ENCODE data around the gene KIF16B. TPM values are rescaled to one million over a fixed set of nuclear protein-coding genes. Genes with fewer than 3 reads are reported as not detected.
A peak's percentile ranks its signal among the peaks of the same experiment; 100 is the strongest.

KIF16B gene
- total and polyA plus RNA-seq, 8 donors = 5.0 to 59.8 (median 24.2) TPM

GRCh38 chr20:16608277-16608650, 35.0 kb upstream of the KIF16B start:
- 61 to 76% (median 66%) methylated on average over 2 of the region's 2 CpGs for WGBS, 5 donors
- H3K27ac ChIP-seq = no peak overlapping the region
- TF ChIP-seq CTCF (IDR thresholded peaks at IDR 0.05) = no peak
- no peak for TF ChIP-seq POLR2A (IDR thresholded peaks at IDR 0.05)
- intact Hi-C loops (cut with DNase I; ENCODE audit: low total_unique reads) = no loop called here
- H3K9me3 ChIP-seq = no peaks in the 10 kb centered on the region
- peak in 1 of 2 donors; percentile 16 for DNase-seq
- H3K4me3 ChIP-seq = no peak overlapping the region
- H3K4me1 ChIP-seq = peaks cover 0 to 11% (median 4%) of the 10 kb centered on the region in 4 donors
- H3K27me3 ChIP-seq = no peaks in the 10 kb centered on the region
- no peaks in the 10 kb centered on the region for H3K36me3 ChIP-seq

GRCh38 chr20:16607364-16608276, 34.4 kb upstream of the KIF16B start:
- H3K27me3 ChIP-seq = peaks cover 0 to under 1% (median 0%) of the 10 kb centered on the region in 3 donors
- WGBS, 5 donors = 34 to 51% (median 42%) methylated on average over 12 of the region's 12 CpGs
- H3K4me1 ChIP-seq = peaks cover 0 to 11% (median 4%) of the 10 kb centered on the region in 4 donors
- no peak for TF ChIP-seq CTCF (IDR thresholded peaks at IDR 0.05)
- TF ChIP-seq POLR2AphosphoS5 (IDR thresholded peaks at IDR 0.05) = no peak
- TF ChIP-seq POLR2A (IDR thresholded peaks at IDR 0.05) = no peak
- H3K36me3 ChIP-seq = no peaks in the 10 kb centered on the region
- DNase-seq = peak in 1 of 2 donors; percentile 42
- intact Hi-C loops (cut with DNase I; ENCODE audit: low total_unique reads) = no loop called here
- H3K4me3 ChIP-seq = no peak overlapping the region
- no peak overlapping the region for H3K27ac ChIP-seq
- no peaks in the 10 kb centered on the region for H3K9me3 ChIP-seq

- 90 to 97% (median 97%) methylated on average over 3 of the region's 3 CpGs for WGBS, 5 donors
- H3K36me3 ChIP-seq = no peaks in the 10 kb centered on the region
- H3K9me3 ChIP-seq = no peaks in the 10 kb centered on the region
- peaks cover 0 to 6% (median 0%) of the 10 kb centered on the region in 3 donors for H3K27me3 ChIP-seq
- DNase-seq = no peak
- H3K27ac ChIP-seq = no peak overlapping the region
- H3K4me1 ChIP-seq = peaks cover 0 to 11% (median 4%) of the 10 kb centered on the region in 4 donors
- intact Hi-C loops (cut with DNase I; ENCODE audit: low total_unique reads) = no loop called here
- TF ChIP-seq CTCF (IDR thresholded peaks at IDR 0.05) (no peak), EP300 (IDR thresholded peaks at IDR 0.05) (no peak), POLR2AphosphoS5 (IDR thresholded peaks at IDR 0.05) (no peak), POLR2A (IDR thresholded peaks at IDR 0.05) (no peak)
- no peak overlapping the region for H3K4me3 ChIP-seq
Observed at GRCh38 chr20:16606468-16607070, 33.3 kb upstream of the KIF16B start.

- no peaks in the 10 kb centered on the region for H3K36me3 ChIP-seq
- 54 to 82% (median 78%) methylated on average over 2 of the region's 2 CpGs for WGBS, 5 donors
- TF ChIP-seq EP300 (IDR thresholded peaks at IDR 0.05) (no peak), CTCF (IDR thresholded peaks at IDR 0.05) (no peak), POLR2AphosphoS5 (IDR thresholded peaks at IDR 0.05) (no peak)
- no peaks in the 10 kb centered on the region for H3K9me3 ChIP-seq
- DNase-seq = peak in 1 of 2 donors; percentile 32
- H3K27ac ChIP-seq = no peak overlapping the region
- intact Hi-C loops (cut with DNase I; ENCODE audit: low total_unique reads) = no loop called here
- no peak overlapping the region for H3K4me3 ChIP-seq
- H3K4me1 ChIP-seq = no peaks in the 10 kb centered on the region
- H3K27me3 ChIP-seq = peaks cover 0 to 11% (median 0%) of the 10 kb centered on the region in 3 donors
Observed at GRCh38 chr20:16601047-16601446, 27.8 kb upstream of the KIF16B start.

Data from stomach (tissue), 9 donors.